Measurements from ENCODE around the gene DNAI4.

The DNAI4 gene

GRCh38 chr1:66932291-66932690, 7.6 kb upstream of the DNAI4 start:
- H3K27ac ChIP-seq: peak overlapping the region; percentile 92; the same call in 1 of the 2 replicates
- no peak for TF ChIP-seq CTCF (IDR thresholded peaks at IDR 0.05)
- no peak for TF ChIP-seq ZFX (IDR thresholded peaks at IDR 0.05; ENCODE audit: borderline replicate concordance)

GRCh38 chr1:66931590-66931989, 6.9 kb upstream of the DNAI4 start:
- no peak for TF ChIP-seq CTCF (IDR thresholded peaks at IDR 0.05)
- no peak for TF ChIP-seq ZFX (IDR thresholded peaks at IDR 0.05; ENCODE audit: borderline replicate concordance)
- H3K27ac ChIP-seq: peak overlapping the region; percentile 92

GRCh38 chr1:66930823-66931174, 6.1 kb upstream of the DNAI4 start:
- H3K27ac ChIP-seq: peak overlapping the region; percentile 92
- TF ChIP-seq ZFX (IDR thresholded peaks at IDR 0.05; ENCODE audit: borderline replicate concordance): no peak
- TF ChIP-seq CTCF (IDR thresholded peaks at IDR 0.05): no peak

- peak overlapping the region; percentile 92 for H3K27ac ChIP-seq
- no peak; the same call in 1 of the 2 replicates for TF ChIP-seq CTCF (IDR thresholded peaks at IDR 0.05)
- no peak for TF ChIP-seq ZFX (IDR thresholded peaks at IDR 0.05; ENCODE audit: borderline replicate concordance)
Measured at GRCh38 chr1:66929999-66930822, 5.6 kb upstream of the DNAI4 start.

- peak overlapping the region; percentile 92 for H3K27ac ChIP-seq
- TF ChIP-seq ZFX (IDR thresholded peaks at IDR 0.05; ENCODE audit: borderline replicate concordance): no peak
- TF ChIP-seq CTCF (IDR thresholded peaks at IDR 0.05): no peak
Measured at GRCh38 chr1:66929691-66929998, 5.0 kb upstream of the DNAI4 start.

GRCh38 chr1:66929146-66929688, 4.6 kb upstream of the DNAI4 start:
- TF ChIP-seq CTCF (IDR thresholded peaks at IDR 0.05): no peak
- TF ChIP-seq ZFX (IDR thresholded peaks at IDR 0.05; ENCODE audit: borderline replicate concordance): no peak
- H3K27ac ChIP-seq: peak overlapping the region; percentile 92

GRCh38 chr1:66927528-66927927, 2.9 kb upstream of the DNAI4 start:
- TF ChIP-seq ZFX (IDR thresholded peaks at IDR 0.05; ENCODE audit: borderline replicate concordance): no peak
- TF ChIP-seq CTCF (IDR thresholded peaks at IDR 0.05): no peak
- H3K27ac ChIP-seq: peak overlapping the region; percentile 87

All from 22Rv1 (cell line).